SK-N-SH treated with all-trans-retinoic acid at 6 μM for 48 hours (cell line): ENCODE results near the gene CDK15.

ENCODE experiments used
- ZNF8 ChIP-seq: fragments of 450-650 bp; formaldehyde crosslinking; IDR thresholded peaks from 2 replicates; pipeline ENCODE4 v1.5.0; 2020; ENCODE audit warnings: mild to moderate bottlenecking, moderate library complexity
- TF ChIP-seq, protein P1 (sequence below): fragments of 250-450 bp; sonication (Bioruptor Pico); IDR thresholded peaks from 2 replicates; pipeline ENCODE4 v1.8.0; 2020; ENCODE audit warnings: mild to moderate bottlenecking, moderate library complexity, borderline replicate concordance

DNA sequence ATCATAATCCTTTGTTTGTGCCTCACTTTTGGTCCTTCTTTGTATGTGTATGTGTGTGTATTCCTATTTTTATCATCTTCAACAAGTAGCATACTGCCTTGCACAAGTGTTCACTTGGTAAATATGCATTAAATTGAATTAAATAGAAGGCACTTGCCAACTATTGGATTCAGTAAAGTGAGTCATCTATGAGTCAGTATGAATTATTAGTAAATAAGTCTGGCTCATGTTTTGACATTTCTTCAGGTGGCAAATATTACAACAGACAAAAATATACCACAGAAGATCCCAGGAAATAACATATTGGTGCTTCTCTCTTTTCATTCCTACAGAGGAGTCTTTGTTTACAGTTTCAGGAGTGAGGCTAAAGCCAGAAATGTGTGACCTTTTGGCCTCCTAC, 84.1 kb downstream of the CDK15 start:
- no peak for TF ChIP-seq ZNF8 (CRISPR knock-in tag)
- TF ChIP-seq, protein P1, sequence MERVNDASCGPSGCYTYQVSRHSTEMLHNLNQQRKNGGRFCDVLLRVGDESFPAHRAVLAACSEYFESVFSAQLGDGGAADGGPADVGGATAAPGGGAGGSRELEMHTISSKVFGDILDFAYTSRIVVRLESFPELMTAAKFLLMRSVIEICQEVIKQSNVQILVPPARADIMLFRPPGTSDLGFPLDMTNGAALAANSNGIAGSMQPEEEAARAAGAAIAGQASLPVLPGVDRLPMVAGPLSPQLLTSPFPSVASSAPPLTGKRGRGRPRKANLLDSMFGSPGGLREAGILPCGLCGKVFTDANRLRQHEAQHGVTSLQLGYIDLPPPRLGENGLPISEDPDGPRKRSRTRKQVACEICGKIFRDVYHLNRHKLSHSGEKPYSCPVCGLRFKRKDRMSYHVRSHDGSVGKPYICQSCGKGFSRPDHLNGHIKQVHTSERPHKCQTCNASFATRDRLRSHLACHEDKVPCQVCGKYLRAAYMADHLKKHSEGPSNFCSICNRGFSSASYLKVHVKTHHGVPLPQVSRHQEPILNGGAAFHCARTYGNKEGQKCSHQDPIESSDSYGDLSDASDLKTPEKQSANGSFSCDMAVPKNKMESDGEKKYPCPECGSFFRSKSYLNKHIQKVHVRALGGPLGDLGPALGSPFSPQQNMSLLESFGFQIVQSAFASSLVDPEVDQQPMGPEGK (CRISPR knock-in tag): no peak
